Esophagus squamous epithelium (tissue), 4 donors: ENCODE results near the gene SLC25A13.

ENCODE experiments used
- CTCF ChIP-seq, 6 experiments: fragments of 450-650 bp in 4 of 6; fragments of 200-600 bp in 2 of 6; sonication (generic) in 2 of 6; IDR thresholded peaks; one replicate each; pipeline ENCODE4 v1.5.1; 2016 to 2019; ENCODE audit warnings: antibody characterized with exemption in 6 of 6, mild to moderate bottlenecking in 4 of 6, moderate library complexity in 4 of 6
- POLR2A ChIP-seq, 4 donors: fragments of 450-650 bp; IDR thresholded peaks; one replicate each; pipeline ENCODE4 v1.6.1; 2017; ENCODE audit warnings: antibody characterized with exemption in 4 of 4, mild to moderate bottlenecking in 4 of 4, moderate library complexity in 3 of 4

- TF ChIP-seq CTCF (IDR thresholded peaks at IDR 0.05): no peak
- no peak for TF ChIP-seq POLR2A (IDR thresholded peaks at IDR 0.05)
These were observed 22.3 kb upstream of the SLC25A13 start for GRCh38 chr7:96344236-96344635.
